ENCODE results near the gene TRIM13. TPM values are rescaled to one million over a fixed set of nuclear protein-coding genes. Genes with fewer than 3 reads are reported as not detected.
"Not testable (repeated sequence)": the region's sequence is repeated elsewhere in the genome, so short reads cannot be mapped to it uniquely, and the experiment has no call there.

The TRIM13 gene
- polyA plus RNA-seq, 3 donors: 5.8 to 14.1 (median 6.1) TPM

DNA sequence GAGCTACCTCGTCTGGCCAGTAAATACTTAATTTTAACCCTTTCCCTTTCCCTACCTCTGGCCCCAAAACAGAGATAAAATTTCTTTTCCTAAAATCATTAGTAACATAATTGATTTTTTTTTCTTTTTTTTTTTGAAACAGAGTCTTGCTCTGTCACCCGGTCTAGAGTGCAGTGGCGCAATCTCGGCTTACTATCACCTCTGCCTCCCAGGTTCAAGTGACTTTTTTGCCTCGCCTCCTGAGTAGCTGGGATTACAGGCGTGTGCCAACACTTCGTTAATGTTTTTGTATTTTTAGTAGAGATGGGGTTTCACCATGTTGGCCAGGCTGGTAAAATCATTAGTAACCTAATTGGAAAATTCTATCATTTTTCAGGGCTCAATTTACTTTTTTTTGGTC is 10.4 kb upstream of the TRIM13 start:
- TF ChIP-seq, protein P1, sequence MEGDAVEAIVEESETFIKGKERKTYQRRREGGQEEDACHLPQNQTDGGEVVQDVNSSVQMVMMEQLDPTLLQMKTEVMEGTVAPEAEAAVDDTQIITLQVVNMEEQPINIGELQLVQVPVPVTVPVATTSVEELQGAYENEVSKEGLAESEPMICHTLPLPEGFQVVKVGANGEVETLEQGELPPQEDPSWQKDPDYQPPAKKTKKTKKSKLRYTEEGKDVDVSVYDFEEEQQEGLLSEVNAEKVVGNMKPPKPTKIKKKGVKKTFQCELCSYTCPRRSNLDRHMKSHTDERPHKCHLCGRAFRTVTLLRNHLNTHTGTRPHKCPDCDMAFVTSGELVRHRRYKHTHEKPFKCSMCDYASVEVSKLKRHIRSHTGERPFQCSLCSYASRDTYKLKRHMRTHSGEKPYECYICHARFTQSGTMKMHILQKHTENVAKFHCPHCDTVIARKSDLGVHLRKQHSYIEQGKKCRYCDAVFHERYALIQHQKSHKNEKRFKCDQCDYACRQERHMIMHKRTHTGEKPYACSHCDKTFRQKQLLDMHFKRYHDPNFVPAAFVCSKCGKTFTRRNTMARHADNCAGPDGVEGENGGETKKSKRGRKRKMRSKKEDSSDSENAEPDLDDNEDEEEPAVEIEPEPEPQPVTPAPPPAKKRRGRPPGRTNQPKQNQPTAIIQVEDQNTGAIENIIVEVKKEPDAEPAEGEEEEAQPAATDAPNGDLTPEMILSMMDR (IDR thresholded peaks at IDR 0.05): no peak
- peak overlapping the region in 1 of 7 donors; percentile 53 for H3K27ac Mint-ChIP-seq
- DNase-seq: no peak
- H3K79me2 ChIP-seq (ENCODE audit: insufficient read depth, low read length): no peaks in the 10 kb centered on the region
- no peak overlapping the region for H3K27ac ChIP-seq (ENCODE audit: low read depth in 1 of 2, low read length in 2 of 2)
- H3K36me3 Mint-ChIP-seq: peaks cover 68 to 83% of the 10 kb centered on the region in 2 donors
- H3K27me3 ChIP-seq (ENCODE audit: control insufficient read depth in 2 of 2, insufficient read depth in 2 of 2, low read length in 2 of 2): no peaks in the 10 kb centered on the region
- H4K20me1 ChIP-seq (ENCODE audit: insufficient read depth, low read length): no peaks in the 10 kb centered on the region
- H3K27me3 Mint-ChIP-seq (ENCODE audit: low read depth in 3 of 3): peaks cover 0 to 3% (median 0%) of the 10 kb centered on the region in 3 donors
- no peak overlapping the region for H3K9ac ChIP-seq (ENCODE audit: insufficient read depth, low read length, poor library complexity, severe bottlenecking)
- H3K4me1 ChIP-seq (ENCODE audit: control insufficient read depth in 1 of 2, insufficient read depth in 2 of 2, low read length in 2 of 2): no peaks in the 10 kb centered on the region
- no peaks in the 10 kb centered on the region for H3K9me3 ChIP-seq (replicated peaks in 1 of 2; ENCODE audit: control insufficient read depth in 1 of 2, insufficient read depth in 1 of 2, low read length in 2 of 2)
- no CpG with 5 or more reads among the region's 7 CpGs for WGBS (ENCODE audit: insufficient coverage)
- no peak overlapping the region for H3K4me2 ChIP-seq (replicated peaks; ENCODE audit: extremely low read depth, low read length, poor library complexity, severe bottlenecking)
- H3K4me3 ChIP-seq (replicated peaks in 1 of 3; ENCODE audit: low read depth in 2 of 3, low read length in 3 of 3): no peak overlapping the region
- H3K4me3 Mint-ChIP-seq: no peak overlapping the region
- peaks cover 0 to 2% (median 0%) of the 10 kb centered on the region in 7 donors for H3K9me3 Mint-ChIP-seq
- no peak overlapping the region for H2AFZ ChIP-seq (ENCODE audit: insufficient read depth, low read depth, low read length, poor library complexity, severe bottlenecking)
- no peaks in the 10 kb centered on the region for H3K4me1 Mint-ChIP-seq
- intact Hi-C loops (cut with micrococcal nuclease): no loop called here
- H3K36me3 ChIP-seq (replicated peaks in 1 of 2; ENCODE audit: control insufficient read depth in 1 of 2, insufficient read depth in 2 of 2, low read length in 2 of 2): peaks cover 40 to 86% of the 10 kb centered on the region in 2 donors

DNA sequence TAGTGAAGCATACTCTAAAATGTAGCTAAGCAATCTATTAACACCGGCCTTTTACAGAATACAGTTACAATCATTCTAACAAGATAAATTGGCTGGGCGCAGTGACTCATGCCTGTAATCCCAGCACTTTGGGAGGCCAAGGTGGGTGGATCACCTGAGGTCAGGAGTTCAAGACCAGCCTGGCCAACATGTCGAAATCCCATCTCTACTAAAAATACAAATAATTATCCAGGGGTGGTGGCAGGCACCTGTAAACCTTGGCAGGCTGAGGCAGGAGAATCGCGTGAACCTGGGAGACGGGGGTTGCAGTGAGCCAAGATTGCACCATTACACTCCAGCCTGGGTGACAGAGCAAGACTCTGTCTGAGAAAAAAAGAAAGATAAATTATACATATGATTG is 6.2 kb upstream of the TRIM13 start:
- not testable (repeated sequence) for H3K4me3 Mint-ChIP-seq; H3K9me3 ChIP-seq (replicated peaks in 1 of 2; ENCODE audit: control insufficient read depth in 1 of 2, insufficient read depth in 1 of 2, low read length in 2 of 2); H3K27me3 Mint-ChIP-seq (ENCODE audit: low read depth in 3 of 3); H3K4me1 Mint-ChIP-seq; H3K9me3 Mint-ChIP-seq; H3K27me3 ChIP-seq (ENCODE audit: control insufficient read depth in 2 of 2, insufficient read depth in 2 of 2, low read length in 2 of 2); H3K27ac Mint-ChIP-seq; H2AFZ ChIP-seq (ENCODE audit: insufficient read depth, low read depth, low read length, poor library complexity, severe bottlenecking); H3K4me1 ChIP-seq (ENCODE audit: control insufficient read depth in 1 of 2, insufficient read depth in 2 of 2, low read length in 2 of 2); H4K20me1 ChIP-seq (ENCODE audit: insufficient read depth, low read length); H3K9ac ChIP-seq (ENCODE audit: insufficient read depth, low read length, poor library complexity, severe bottlenecking); H3K4me3 ChIP-seq (replicated peaks in 1 of 3; ENCODE audit: low read depth in 2 of 3, low read length in 3 of 3); H3K79me2 ChIP-seq (ENCODE audit: insufficient read depth, low read length); DNase-seq; H3K4me2 ChIP-seq (replicated peaks; ENCODE audit: extremely low read depth, low read length, poor library complexity, severe bottlenecking); H3K27ac ChIP-seq (ENCODE audit: low read depth in 1 of 2, low read length in 2 of 2)
- WGBS (ENCODE audit: insufficient coverage): 100% methylated on average over 4 of the region's 6 CpGs
- H3K36me3 ChIP-seq (replicated peaks in 1 of 2; ENCODE audit: control insufficient read depth in 1 of 2, insufficient read depth in 2 of 2, low read length in 2 of 2): peaks cover 33 to 79% of the 10 kb centered on the region in 2 donors
- H3K36me3 Mint-ChIP-seq: peaks cover 62 to 64% of the 10 kb centered on the region in 2 donors
- intact Hi-C loops (cut with micrococcal nuclease): loop anchor here (10.0 kb wide), 5 partner anchors 134 to 824 kb away; no protein-coding TSS in a partner anchor

Data from CD14-positive monocyte (primary cell).